HepG2 (cell line): ENCODE measurements around the gene EPHA2. TPM values are rescaled to one million over a fixed set of nuclear protein-coding genes. Genes with fewer than 3 reads are reported as not detected.

Experiments used
- ATAC-seq: fragments of 200-7000 bp; cut with Tn5 transposase; 3 replicates; pipeline ENCODE4 v1.9.1; 2020; ENCODE audit warnings: mild to moderate bottlenecking, moderate library complexity
- BruUV-seq: library from RNA; stranded (reverse); fragments of 400-500 nt; replicated peaks from 2 replicates; lab custom pipeline; 2021; lab: Mats Ljungman, UMichigan
- CTCF ChIA-PET: fragments of 300-600 bp; formaldehyde crosslinking; extraction: SDS; loops from one replicate; lab custom pipeline; 2021; ENCODE audit warnings: low total read pairs, inconsistent platforms, low intra/inter-chr PET ratio; lab: Yijun Ruan, JAX
- POLR2A ChIA-PET: fragments of 350-600 bp; sonication (Branson Sonifier 250); formaldehyde crosslinking; loops from one replicate; lab custom pipeline; 2020; ENCODE audit warnings: antibody characterized with exemption, inconsistent platforms; lab: Yijun Ruan, JAX
- DNase-seq: peaks from one replicate; pipeline ENCODE4 v3.0.0-alpha.2; 2015; ENCODE audit warnings: low spot score
- FAIRE-seq: peaks from 3 replicates; lab custom pipeline; 2011; peaks lifted over from hg19 to GRCh38; lab: Jason Lieb, UNC
- H2AFZ ChIP-seq: one replicate; pipeline ENCODE4 v1.6.1; 2011; ENCODE audit warnings: low read length, inconsistent platforms
- H3K27ac ChIP-seq: fragments of 300-600 bp; 3 replicates; pipeline ENCODE4 v1.8.0; 2011; ENCODE audit warnings: mixed run types, mild to moderate bottlenecking, mixed read lengths, low read length, inconsistent platforms; ENCODE audit not compliant: insufficient read depth; ENCODE audit errors: extremely low read length
- H3K27me3 ChIP-seq, 2 experiments: fragments of 200-600 bp in 1 of 2; 2 replicates in 1 of 2; 3 replicates in 1 of 2; pipeline versions ENCODE4 v1.6.0 to v1.8.0; 2011; ENCODE audit warnings: low read length in 2 of 2, mild to moderate bottlenecking in 2 of 2, moderate library complexity in 2 of 2, inconsistent platforms in 1 of 2; ENCODE audit not compliant: insufficient read depth in 2 of 2, control insufficient read depth in 1 of 2
- H3K36me3 ChIP-seq, 2 experiments: fragments of 200-600 bp in 1 of 2; replicated peaks in 1 of 2; 2 replicates in 1 of 2; 3 replicates in 1 of 2; pipeline versions ENCODE4 v1.5.1 to v1.8.0; 2011; ENCODE audit warnings: low read length in 2 of 2, inconsistent platforms in 1 of 2; ENCODE audit not compliant: insufficient read depth in 2 of 2, control insufficient read depth in 1 of 2
- H3K4me1 ChIP-seq: 2 replicates; pipeline ENCODE4 v1.5.1; 2012; ENCODE audit warnings: low read length, inconsistent platforms; ENCODE audit not compliant: insufficient read depth
- H3K4me2 ChIP-seq: 2 replicates; pipeline ENCODE4 v1.6.0; 2011; ENCODE audit warnings: low read depth, low read length, inconsistent platforms
- H3K4me3 ChIP-seq, 3 experiments: fragments of 200-600 bp in 1 of 3; sonication (generic), shearing (Covaris generic) in 1 of 3; replicated peaks in 1 of 3; 2 replicates each; pipeline ENCODE4 v1.5.1; 2011 to 2016; ENCODE audit warnings: low read length in 3 of 3, inconsistent platforms in 2 of 3, low read depth in 2 of 3, mild to moderate bottlenecking in 2 of 3, control low read depth in 1 of 3, mixed read lengths in 1 of 3; ENCODE audit not compliant: insufficient read depth in 1 of 3
- H3K79me2 ChIP-seq: one replicate; pipeline ENCODE4 v1.6.1; 2011; ENCODE audit warnings: low read length, inconsistent platforms; ENCODE audit not compliant: insufficient read depth
- H3K9ac ChIP-seq: 2 replicates; pipeline ENCODE4 v1.6.0; 2011; ENCODE audit warnings: mild to moderate bottlenecking, low read depth, low read length, inconsistent platforms; ENCODE audit not compliant: insufficient read depth
- H3K9me3 ChIP-seq: 2 replicates; pipeline ENCODE4 v1.5.1; 2012; ENCODE audit warnings: mild to moderate bottlenecking, low read length
- H4K20me1 ChIP-seq: 2 replicates; pipeline ENCODE4 v1.6.0; 2011; ENCODE audit warnings: inconsistent platforms, mild to moderate bottlenecking, low read length, moderate library complexity; ENCODE audit not compliant: insufficient read depth
- ASH2L ChIP-seq: fragments of 300-600, 200-600 bp; sonication (generic); IDR thresholded peaks from 2 replicates; pipeline ENCODE4 v1.7.0; 2017; ENCODE audit warnings: low read depth, mild to moderate bottlenecking, moderate library complexity, mixed read lengths, low read length; ENCODE audit not compliant: insufficient read length
- ETV5 ChIP-seq: IDR thresholded peaks from 2 replicates; pipeline ENCODE4 v1.6.1; 2018; ENCODE audit warnings: missing biosample characterization, missing genetic modification reagents, inconsistent platforms, borderline replicate concordance
- GATAD2A ChIP-seq: IDR thresholded peaks from 2 replicates; pipeline ENCODE4 v1.6.1; 2016
- ISX ChIP-seq: sonication (generic); formaldehyde crosslinking; conservative IDR thresholded peaks from 2 replicates; pipeline ENCODE4 v1.5.0; 2020; ENCODE audit warnings: missing genetic modification reagents
- KLF13 ChIP-seq: sonication (generic); formaldehyde crosslinking; IDR thresholded peaks from 2 replicates; pipeline ENCODE4 v1.4.0; 2020; ENCODE audit warnings: mild to moderate bottlenecking, missing genetic modification reagents
- MED1 ChIP-seq: sonication (generic); formaldehyde crosslinking; IDR thresholded peaks from 2 replicates; pipeline ENCODE4 v1.4.0; 2020; ENCODE audit warnings: missing genetic modification reagents
- POLR2A ChIP-seq, 2 experiments: IDR thresholded peaks; 2 replicates each; pipeline ENCODE4 v1.6.1; 2011; ENCODE audit warnings: low read depth in 2 of 2, low read length in 2 of 2, mild to moderate bottlenecking in 1 of 2, moderate library complexity in 1 of 2; ENCODE audit not compliant: insufficient read depth in 1 of 2
- ZEB1 ChIP-seq: IDR thresholded peaks from 2 replicates; pipeline ENCODE4 v1.6.1; 2012; ENCODE audit warnings: mild to moderate bottlenecking, low read depth, inconsistent platforms; ENCODE audit not compliant: insufficient replicate concordance
- ZFP1 ChIP-seq: IDR thresholded peaks from 2 replicates; pipeline ENCODE4 v1.6.1; 2016
- ZMAT3 ChIP-seq: sonication (generic); formaldehyde crosslinking; conservative IDR thresholded peaks from 2 replicates; pipeline ENCODE4 v1.7.0; 2021; ENCODE audit warnings: missing genetic modification reagents
- ZMYM3 ChIP-seq: sonication (generic); formaldehyde crosslinking; IDR thresholded peaks from 2 replicates; pipeline ENCODE4 v1.5.1; 2020; ENCODE audit warnings: mild to moderate bottlenecking, missing genetic modification reagents
- ZNF558 ChIP-seq: sonication (generic); formaldehyde crosslinking; IDR thresholded peaks from 2 replicates; pipeline ENCODE4 v1.9.0; 2022; ENCODE audit warnings: mild to moderate bottlenecking, missing genetic modification reagents, borderline replicate concordance
- ZNF629 ChIP-seq: sonication (generic); formaldehyde crosslinking; conservative IDR thresholded peaks from 2 replicates; pipeline ENCODE4 v1.5.0; 2020; ENCODE audit warnings: missing genetic modification reagents
- ZSCAN21 ChIP-seq: sonication (generic); formaldehyde crosslinking; IDR thresholded peaks from 2 replicates; pipeline ENCODE4 v1.8.0; 2022; ENCODE audit warnings: mild to moderate bottlenecking, missing genetic modification reagents, moderate library complexity, borderline replicate concordance
- ZSCAN30 ChIP-seq: sonication (generic); formaldehyde crosslinking; IDR thresholded peaks from 2 replicates; pipeline ENCODE4 v1.5.0; 2020; ENCODE audit warnings: mild to moderate bottlenecking, missing genetic modification reagents
- WGBS: methylation state at CpG from one replicate; pipeline ENCODE4 v1.1.6; 2017; ENCODE audit warnings: low lambda C conversion rate; 5-methylcytosine and 5-hydroxymethylcytosine counted together
- in situ Hi-C: cut with HindIII; loops from 2 replicates; pipeline ENCODE4 v1.10.0; 2017; ENCODE audit warnings: low pct_unique_long_range_greater_than_20kb; ENCODE audit not compliant: extremely low pct_ligation_motif_present
- intact Hi-C: fragments of 100-400 bp; cut with micrococcal nuclease; formaldehyde crosslinking; loops from one replicate; pipeline ENCODE4 v1.10.0; 2022; ENCODE audit not compliant: unreplicated experiment
- polyA plus RNA-seq, 8 experiments: library from polyadenylated mRNA; depleted of rRNA in 3 of 8; stranded (reverse) in 7 of 8; unstranded in 1 of 8; fragments of >200 nt; fragmentation: Illumina TruSeq in 4 of 8; extraction: Trizol in 4 of 8; gene quantifications; 2 replicates each; pipeline versions ENCODE4 v1.2.1 to v1.2.3, GENCODE V29; 2011 to 2016; ENCODE audit warnings: low read depth in 4 of 8, missing spikeins in 1 of 8, mixed read lengths in 1 of 8; ENCODE audit not compliant: insufficient read depth in 1 of 8
- total RNA-seq, 5 experiments: library from RNA; depleted of rRNA; stranded (reverse); fragments of >200 nt; fragmentation: Illumina TruSeq; extraction: Trizol; gene quantifications; 2 replicates each; pipeline ENCODE4 v1.2.3, GENCODE V29; 2016; ENCODE audit warnings: low read depth in 1 of 5
- TF ChIP-seq, protein P1 (sequence below): sonication (generic); formaldehyde crosslinking; conservative IDR thresholded peaks from 2 replicates; pipeline ENCODE4 v1.8.0; 2022; ENCODE audit warnings: mild to moderate bottlenecking, moderate library complexity, missing genetic modification reagents
- TF ChIP-seq, protein P2 (sequence below): sonication (generic); formaldehyde crosslinking; IDR thresholded peaks from 2 replicates; pipeline ENCODE4 v1.4.0; 2020; ENCODE audit warnings: missing genetic modification reagents
- TF ChIP-seq, protein P3 (sequence below): sonication (generic); formaldehyde crosslinking; conservative IDR thresholded peaks from 2 replicates; pipeline ENCODE4 v1.8.1; 2023; ENCODE audit warnings: missing genetic modification reagents

Gene EPHA2
- total and polyA plus RNA-seq, 2 of the 13 experiments (the other 11 are each of a cell fraction or from before 2014, with no cell fraction given), result 33.6 to 53.6 TPM

DNA sequence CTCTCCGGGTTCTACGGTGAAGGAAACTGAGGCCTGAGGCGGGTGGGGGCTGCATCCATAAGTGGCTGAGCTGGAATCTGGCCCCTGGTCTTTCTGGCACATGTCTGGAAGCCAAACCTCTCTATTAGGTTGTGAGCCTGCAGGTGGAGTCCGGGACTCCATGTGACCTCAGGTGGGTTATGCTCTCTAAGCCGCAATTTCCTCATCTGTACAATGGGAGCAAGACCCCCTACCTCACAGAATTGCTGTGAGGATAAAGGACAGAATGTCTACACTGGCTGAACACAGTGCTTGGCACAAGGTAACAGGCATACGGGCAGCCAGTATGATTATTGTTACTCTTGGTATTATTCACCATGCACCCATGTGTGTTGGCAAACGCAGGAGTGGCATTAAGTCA lies 6.7 kb downstream of the EPHA2 start:
- Histone ChIP-seq H3K4me1 (peaks cover 98% of the 10 kb centered on the region), H3K9ac (no peak overlapping the region), H3K4me2 (0 out of 2 replicates have a peak overlapping the region, but pooled peaks have one; percentile 13), H3K36me3 (peaks cover 29 to 52% of the 10 kb centered on the region in 2 experiments), H3K79me2 (peaks cover 78% of the 10 kb centered on the region), H3K27ac (no peak overlapping the region), H2AFZ (no peak overlapping the region), H3K27me3 (no peaks in the 10 kb centered on the region; a peak in 1 of 5 replicates), H3K4me3 (no peak overlapping the region; a peak in 1 of 6 replicates), H3K9me3 (no peaks in the 10 kb centered on the region), H4K20me1 (peaks cover 60% of the 10 kb centered on the region)
- ATAC-seq (no peak), DNase-seq (no peak), FAIRE-seq (no peak)
- ChIA-PET CTCF (no interaction called here), POLR2A (interaction anchor here (6.2 kb wide), 1 partner anchor 16 kb away, joined by 63 read pairs; no protein-coding TSS in a partner anchor)
- WGBS, result 98% methylated on average over 6 of the region's 7 CpGs
- in situ Hi-C loops, result loop anchor here (5.0 kb wide), 1 partner anchor 33 kb away; no protein-coding TSS in a partner anchor
- BruUV-seq, result no TSS peak
- no peak for TF ChIP-seq KLF13 (CRISPR knock-in tag)
- TF ChIP-seq ZMYM3 (CRISPR knock-in tag), result no peak
- TF ChIP-seq, protein P1, sequence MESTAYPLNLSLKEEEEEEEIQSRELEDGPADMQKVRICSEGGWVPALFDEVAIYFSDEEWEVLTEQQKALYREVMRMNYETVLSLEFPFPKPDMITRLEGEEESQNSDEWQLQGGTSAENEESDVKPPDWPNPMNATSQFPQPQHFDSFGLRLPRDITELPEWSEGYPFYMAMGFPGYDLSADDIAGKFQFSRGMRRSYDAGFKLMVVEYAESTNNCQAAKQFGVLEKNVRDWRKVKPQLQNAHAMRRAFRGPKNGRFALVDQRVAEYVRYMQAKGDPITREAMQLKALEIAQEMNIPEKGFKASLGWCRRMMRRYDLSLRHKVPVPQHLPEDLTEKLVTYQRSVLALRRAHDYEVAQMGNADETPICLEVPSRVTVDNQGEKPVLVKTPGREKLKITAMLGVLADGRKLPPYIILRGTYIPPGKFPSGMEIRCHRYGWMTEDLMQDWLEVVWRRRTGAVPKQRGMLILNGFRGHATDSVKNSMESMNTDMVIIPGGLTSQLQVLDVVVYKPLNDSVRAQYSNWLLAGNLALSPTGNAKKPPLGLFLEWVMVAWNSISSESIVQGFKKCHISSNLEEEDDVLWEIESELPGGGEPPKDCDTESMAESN (CRISPR knock-in tag), result no peak
- TF ChIP-seq POLR2A (IDR thresholded peaks at IDR 0.05; ENCODE audit: insufficient read depth in 1 of 2, low read depth in 2 of 2, low read length in 2 of 2), result peak in 1 of 2 experiments; percentile 29; a peak in 1 of 4 replicates
- peak; percentile 77 for TF ChIP-seq ZNF629
- TF ChIP-seq ZFP1 (CRISPR knock-in tag), result no peak
- no peak for TF ChIP-seq ISX (CRISPR knock-in tag)
- no peak for TF ChIP-seq MED1
- TF ChIP-seq, protein P2, sequence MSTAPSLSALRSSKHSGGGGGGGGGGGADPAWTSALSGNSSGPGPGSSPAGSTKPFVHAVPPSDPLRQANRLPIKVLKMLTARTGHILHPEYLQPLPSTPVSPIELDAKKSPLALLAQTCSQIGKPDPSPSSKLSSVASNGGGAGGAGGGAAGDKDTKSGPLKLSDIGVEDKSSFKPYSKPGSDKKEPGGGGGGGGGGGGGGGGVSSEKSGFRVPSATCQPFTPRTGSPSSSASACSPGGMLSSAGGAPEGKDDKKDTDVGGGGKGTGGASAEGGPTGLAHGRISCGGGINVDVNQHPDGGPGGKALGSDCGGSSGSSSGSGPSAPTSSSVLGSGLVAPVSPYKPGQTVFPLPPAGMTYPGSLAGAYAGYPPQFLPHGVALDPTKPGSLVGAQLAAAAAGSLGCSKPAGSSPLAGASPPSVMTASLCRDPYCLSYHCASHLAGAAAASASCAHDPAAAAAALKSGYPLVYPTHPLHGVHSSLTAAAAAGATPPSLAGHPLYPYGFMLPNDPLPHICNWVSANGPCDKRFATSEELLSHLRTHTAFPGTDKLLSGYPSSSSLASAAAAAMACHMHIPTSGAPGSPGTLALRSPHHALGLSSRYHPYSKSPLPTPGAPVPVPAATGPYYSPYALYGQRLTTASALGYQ (CRISPR knock-in tag), result no peak
- TF ChIP-seq GATAD2A (CRISPR knock-in tag), result no peak
- TF ChIP-seq ASH2L, result no peak
- TF ChIP-seq ETV5 (CRISPR knock-in tag), result no peak
- TF ChIP-seq ZNF558 (CRISPR knock-in tag), result no peak
- no peak for TF ChIP-seq ZSCAN21 (CRISPR knock-in tag)
- no peak for TF ChIP-seq ZMAT3 (CRISPR knock-in tag)
- no peak for TF ChIP-seq ZSCAN30 (CRISPR knock-in tag)
- TF ChIP-seq, protein P3, sequence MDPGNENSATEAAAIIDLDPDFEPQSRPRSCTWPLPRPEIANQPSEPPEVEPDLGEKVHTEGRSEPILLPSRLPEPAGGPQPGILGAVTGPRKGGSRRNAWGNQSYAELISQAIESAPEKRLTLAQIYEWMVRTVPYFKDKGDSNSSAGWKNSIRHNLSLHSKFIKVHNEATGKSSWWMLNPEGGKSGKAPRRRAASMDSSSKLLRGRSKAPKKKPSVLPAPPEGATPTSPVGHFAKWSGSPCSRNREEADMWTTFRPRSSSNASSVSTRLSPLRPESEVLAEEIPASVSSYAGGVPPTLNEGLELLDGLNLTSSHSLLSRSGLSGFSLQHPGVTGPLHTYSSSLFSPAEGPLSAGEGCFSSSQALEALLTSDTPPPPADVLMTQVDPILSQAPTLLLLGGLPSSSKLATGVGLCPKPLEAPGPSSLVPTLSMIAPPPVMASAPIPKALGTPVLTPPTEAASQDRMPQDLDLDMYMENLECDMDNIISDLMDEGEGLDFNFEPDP, result no peak
- no peak for TF ChIP-seq ZEB1
- intact Hi-C loops, result loop anchor here (10.0 kb wide), 1 partner anchor 74 kb away; the partner anchor contains the start of gene FAM131C
